IgD-negative memory B cell (primary cell): ENCODE data around the gene OR5K3. TPM values are rescaled to one million over a fixed set of nuclear protein-coding genes. Genes with fewer than 3 reads are reported as not detected.
"Not testable (repeated sequence)": the region's sequence is repeated elsewhere in the genome, so short reads cannot be mapped to it uniquely, and the experiment has no call there.

Experiments used
- H3K27ac Mint-ChIP-seq, 3 donors: one replicate each; pipeline ENCODE4 v1.8.0; 2020 to 2022; ENCODE audit warnings: mild to moderate bottlenecking in 3 of 3, mixed read lengths in 3 of 3, moderate library complexity in 1 of 3
- H3K27me3 Mint-ChIP-seq: one replicate; pipeline ENCODE4 v1.8.0; 2021; ENCODE audit warnings: mixed read lengths
- H3K36me3 Mint-ChIP-seq: one replicate; pipeline ENCODE4 v1.8.0; 2020; ENCODE audit warnings: mild to moderate bottlenecking, mixed read lengths
- H3K4me1 Mint-ChIP-seq, 3 donors: one replicate each; pipeline ENCODE4 v1.8.0; 2020 to 2022; ENCODE audit warnings: mixed read lengths in 3 of 3, mild to moderate bottlenecking in 1 of 3
- H3K4me3 Mint-ChIP-seq, 4 donors: one replicate each; pipeline ENCODE4 v1.8.0; 2020 to 2022; ENCODE audit warnings: mild to moderate bottlenecking in 4 of 4, mixed read lengths in 4 of 4, moderate library complexity in 3 of 4
- H3K9me3 Mint-ChIP-seq, 3 donors: one replicate each; pipeline ENCODE4 v1.8.0; 2020 to 2021; ENCODE audit warnings: mixed read lengths in 3 of 3, mild to moderate bottlenecking in 1 of 3
- polyA plus RNA-seq: library from polyadenylated mRNA; unstranded; fragments of 300-500 nt; fragmentation: Illumina TruSeq; gene quantifications from one replicate; pipeline ENCODE4 v1.2.3, GENCODE V29; 2021

The OR5K3 gene
- polyA plus RNA-seq, 1 donor from 2014 or later: not detected

DNA sequence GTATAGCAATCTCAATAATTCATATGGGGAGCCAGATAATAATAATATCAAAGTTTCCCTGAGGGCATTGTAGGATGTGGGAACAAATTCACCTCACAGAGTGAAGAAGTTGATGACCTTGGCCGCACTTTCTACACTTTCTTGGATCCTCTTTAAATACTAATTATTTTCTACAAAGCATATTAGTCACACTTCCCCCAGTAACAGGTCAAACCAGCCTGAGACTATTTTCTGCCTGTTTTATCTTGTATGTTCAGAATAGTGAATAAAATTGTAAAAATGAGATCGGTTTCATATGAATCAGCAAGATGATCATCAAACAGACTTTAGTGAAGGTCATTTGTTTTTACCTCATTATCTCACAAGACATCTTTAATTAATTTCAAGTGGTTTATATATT lies 2.3 kb upstream of the OR5K3 start:
- peaks cover 9% of the 10 kb centered on the region for H3K27me3 Mint-ChIP-seq

DNA sequence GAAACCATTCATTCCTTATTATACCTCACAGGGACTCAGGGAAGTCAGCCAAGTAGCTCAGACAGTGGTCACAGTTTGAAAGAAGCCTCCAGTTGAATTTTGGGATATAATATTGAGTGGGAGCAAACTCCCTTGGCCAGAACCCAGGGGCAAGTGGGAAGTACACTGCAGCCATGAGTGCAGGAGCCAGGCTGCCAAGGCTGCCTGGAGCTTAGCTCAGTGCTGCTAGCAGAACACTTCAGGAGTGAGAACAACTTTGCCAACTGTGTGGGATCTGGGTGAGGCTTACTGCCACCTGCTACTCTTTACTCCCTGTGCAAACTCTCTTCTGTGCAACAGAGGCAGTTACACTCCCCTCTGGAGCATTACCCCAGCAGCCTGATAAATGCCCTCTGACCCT lies 4.6 kb downstream of the OR5K3 start:
- H3K9me3 Mint-ChIP-seq: peaks cover 4 to 12% (median 6%) of the 10 kb centered on the region in 3 donors
- no peaks in the 10 kb centered on the region for H3K4me1 Mint-ChIP-seq
- H3K27me3 Mint-ChIP-seq: peaks cover 3% of the 10 kb centered on the region
- H3K27ac Mint-ChIP-seq: no peak overlapping the region
- no peak overlapping the region for H3K4me3 Mint-ChIP-seq
- H3K36me3 Mint-ChIP-seq: no peaks in the 10 kb centered on the region

More for the DNA sequence above, 2.3 kb upstream of the OR5K3 start:
- Mint-ChIP-seq H3K36me3 (no peaks in the 10 kb centered on the region), H3K9me3 (no peaks in the 10 kb centered on the region), H3K27ac (no peak overlapping the region), H3K4me3 (no peak overlapping the region), H3K4me1 (no peaks in the 10 kb centered on the region)

- not testable (repeated sequence) for H3K4me3 Mint-ChIP-seq, H3K27me3 Mint-ChIP-seq, H3K36me3 Mint-ChIP-seq, H3K27ac Mint-ChIP-seq, H3K4me1 Mint-ChIP-seq
- peaks cover 4 to 17% (median 9%) of the 10 kb centered on the region in 3 donors for H3K9me3 Mint-ChIP-seq
Measured at GRCh38 chr3:98396482-98396881, 6.0 kb downstream of the OR5K3 start.

DNA sequence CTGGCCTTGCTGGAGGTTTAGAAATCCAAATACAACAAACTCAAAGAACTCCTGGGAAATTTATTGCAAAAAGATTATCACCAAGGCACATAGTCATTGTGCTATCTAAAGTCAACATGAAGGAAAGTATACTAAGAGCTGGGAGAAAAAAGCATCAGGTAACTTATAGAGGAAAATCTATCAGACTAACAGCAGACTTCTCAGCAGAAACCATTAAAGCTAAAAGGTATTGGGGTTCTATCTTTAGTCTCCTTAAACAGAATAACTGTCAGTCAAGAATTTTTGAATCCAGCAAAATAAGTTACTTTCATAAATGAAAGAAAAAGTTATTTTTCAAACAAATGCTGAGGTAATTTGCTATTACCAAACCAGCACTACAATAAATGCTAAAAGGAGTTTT lies 8.0 kb downstream of the OR5K3 start:
- Mint-ChIP-seq H3K4me1 (no peaks in the 10 kb centered on the region), H3K9me3 (peaks cover 4 to 29% (median 9%) of the 10 kb centered on the region in 3 donors), H3K27ac (no peak overlapping the region), H3K27me3 (no peaks in the 10 kb centered on the region), H3K4me3 (no peak overlapping the region), H3K36me3 (peaks cover 5% of the 10 kb centered on the region)

GRCh38 chr3:98402507-98402906 lies 12.0 kb downstream of the OR5K3 start:
- no peak overlapping the region for H3K4me3 Mint-ChIP-seq
- peaks cover 14 to 47% (median 21%) of the 10 kb centered on the region in 3 donors for H3K9me3 Mint-ChIP-seq
- H3K27ac Mint-ChIP-seq: no peak overlapping the region
- peaks cover 9% of the 10 kb centered on the region for H3K36me3 Mint-ChIP-seq
- peaks cover 3 to 5% (median 4%) of the 10 kb centered on the region in 3 donors for H3K4me1 Mint-ChIP-seq
- H3K27me3 Mint-ChIP-seq: no peaks in the 10 kb centered on the region

GRCh38 chr3:98404010-98404409 lies 13.5 kb downstream of the OR5K3 start:
- Mint-ChIP-seq H3K27ac (no peak overlapping the region), H3K36me3 (peaks cover 11% of the 10 kb centered on the region), H3K4me3 (no peak overlapping the region), H3K4me1 (peaks cover 3 to 5% (median 4%) of the 10 kb centered on the region in 3 donors), H3K9me3 (peaks cover 14 to 43% (median 18%) of the 10 kb centered on the region in 3 donors), H3K27me3 (no peaks in the 10 kb centered on the region)

- H3K9me3 Mint-ChIP-seq: peaks cover 12 to 39% (median 14%) of the 10 kb centered on the region in 3 donors
- no peak overlapping the region for H3K27ac Mint-ChIP-seq
- H3K36me3 Mint-ChIP-seq: peaks cover 6% of the 10 kb centered on the region
- no peak overlapping the region for H3K4me3 Mint-ChIP-seq
- H3K4me1 Mint-ChIP-seq: peaks cover 3 to 5% (median 4%) of the 10 kb centered on the region in 3 donors
- no peaks in the 10 kb centered on the region for H3K27me3 Mint-ChIP-seq
Measured at GRCh38 chr3:98406034-98406433, 15.6 kb downstream of the OR5K3 start.

DNA sequence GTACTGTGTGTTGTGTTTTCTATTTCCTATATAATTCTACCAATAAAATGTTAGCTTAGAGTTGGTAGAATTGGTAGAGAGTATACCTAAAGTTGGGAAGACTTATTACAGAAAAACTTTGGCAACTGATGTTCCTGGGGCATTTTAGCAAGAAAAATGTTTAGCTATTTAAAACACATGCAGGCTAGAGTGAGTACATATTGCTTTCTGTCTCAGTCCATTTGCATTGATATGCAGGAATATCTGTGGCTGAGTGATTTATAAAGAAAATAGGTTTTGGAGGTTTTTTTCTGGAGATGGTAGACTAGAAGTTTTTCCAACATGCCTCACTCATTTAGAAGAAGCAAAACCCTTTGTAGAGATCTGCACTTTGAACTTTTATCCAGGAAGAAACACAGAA lies 42.1 kb downstream of the OR5K3 start:
- no peak overlapping the region for H3K27ac Mint-ChIP-seq
- peaks cover 2% of the 10 kb centered on the region for H3K36me3 Mint-ChIP-seq
- no peak overlapping the region for H3K4me3 Mint-ChIP-seq
- H3K4me1 Mint-ChIP-seq: peaks cover 0 to 2% (median 0%) of the 10 kb centered on the region in 3 donors
- no peaks in the 10 kb centered on the region for H3K27me3 Mint-ChIP-seq
- H3K9me3 Mint-ChIP-seq: peaks cover 4 to 23% (median 16%) of the 10 kb centered on the region in 3 donors

- Mint-ChIP-seq H3K4me3 (no peak overlapping the region), H3K27ac (no peak overlapping the region), H3K36me3 (no peaks in the 10 kb centered on the region), H3K9me3 (peaks cover 4 to 19% (median 16%) of the 10 kb centered on the region in 3 donors), H3K4me1 (peaks cover 0 to 2% (median 0%) of the 10 kb centered on the region in 3 donors), H3K27me3 (no peaks in the 10 kb centered on the region)
Measured at GRCh38 chr3:98433764-98434163, 43.3 kb downstream of the OR5K3 start.

- no peaks in the 10 kb centered on the region for H3K36me3 Mint-ChIP-seq
- peaks cover 0 to 2% (median 0%) of the 10 kb centered on the region in 3 donors for H3K4me1 Mint-ChIP-seq
- no peak overlapping the region for H3K27ac Mint-ChIP-seq
- H3K9me3 Mint-ChIP-seq: peaks cover 2 to 15% (median 11%) of the 10 kb centered on the region in 3 donors
- no peak overlapping the region for H3K4me3 Mint-ChIP-seq
- H3K27me3 Mint-ChIP-seq: no peaks in the 10 kb centered on the region
Measured at GRCh38 chr3:98434412-98434811, 43.9 kb downstream of the OR5K3 start.

GRCh38 chr3:98440283-98440682 lies 49.8 kb downstream of the OR5K3 start:
- no peaks in the 10 kb centered on the region for H3K36me3 Mint-ChIP-seq
- H3K4me3 Mint-ChIP-seq: no peak overlapping the region
- H3K27me3 Mint-ChIP-seq: no peaks in the 10 kb centered on the region
- no peaks in the 10 kb centered on the region for H3K4me1 Mint-ChIP-seq
- peaks cover 0 to 4% (median 0%) of the 10 kb centered on the region in 3 donors for H3K9me3 Mint-ChIP-seq
- H3K27ac Mint-ChIP-seq: no peak overlapping the region

Other genes with a start within 250 kb of the OR5K3 start
- gene OR5H14, start 243.2 kb upstream of the OR5K3 start, polyA plus RNA-seq: not detected
- not detected for gene OR5H15, start 224.0 kb upstream of the OR5K3 start, polyA plus RNA-seq
- not detected for gene OR5H6, start 126.4 kb upstream of the OR5K3 start, polyA plus RNA-seq
- not detected for gene OR5H2, start 108.2 kb upstream of the OR5K3 start, polyA plus RNA-seq
- not detected for gene OR5K4, start 36.8 kb upstream of the OR5K3 start, polyA plus RNA-seq
- not detected for gene OR5K1, start 72.5 kb downstream of the OR5K3 start, polyA plus RNA-seq
- gene OR5K2, start 107.0 kb downstream of the OR5K3 start, polyA plus RNA-seq: not detected
- gene CLDND1, start 132.2 kb downstream of the OR5K3 start, polyA plus RNA-seq: 39.8 TPM
- gene GPR15, start 141.3 kb downstream of the OR5K3 start, polyA plus RNA-seq: 3.1 TPM
- 5.7 TPM for gene CPOX, start 202.9 kb downstream of the OR5K3 start, polyA plus RNA-seq